GM12878 (cell line): ENCODE data around the gene LEFTY1. TPM values are rescaled to one million over a fixed set of nuclear protein-coding genes. Genes with fewer than 3 reads are reported as not detected.

Experiments used
- ATF7 ChIP-seq: fragments of 450-650 bp; IDR thresholded peaks from 2 replicates; pipeline ENCODE4 v1.6.1; 2016; ENCODE audit warnings: low read depth, mild to moderate bottlenecking
- CBFB ChIP-seq: IDR thresholded peaks from 2 replicates; pipeline ENCODE4 v1.6.1; 2016; ENCODE audit warnings: antibody characterized with exemption, low read depth
- CREM ChIP-seq: IDR thresholded peaks from 2 replicates; pipeline ENCODE4 v1.6.1; 2014; ENCODE audit warnings: antibody characterized with exemption, low read depth
- DPF2 ChIP-seq: fragments of 450-650 bp; IDR thresholded peaks from 2 replicates; pipeline ENCODE4 v1.6.1; 2017; ENCODE audit warnings: mild to moderate bottlenecking
- EED ChIP-seq: sonication (generic); IDR thresholded peaks from 2 replicates; pipeline ENCODE4 v1.6.1; 2016; ENCODE audit warnings: antibody characterized with exemption, low read depth
- EP300 ChIP-seq, 2 experiments: fragments of 150-350 bp in 1 of 2; IDR thresholded peaks; 2 replicates each; pipeline ENCODE4 v1.6.1; 2011 to 2012; ENCODE audit warnings: low read depth in 2 of 2, low read length in 2 of 2, borderline replicate concordance in 1 of 2, improper control_type of control experiment in 1 of 2, inconsistent platforms in 1 of 2; ENCODE audit not compliant: control insufficient read depth in 1 of 2
- HCFC1 ChIP-seq: fragments of 150-350 bp; IDR thresholded peaks from 2 replicates; pipeline ENCODE4 v1.6.1; 2014; ENCODE audit warnings: low read length
- HDAC2 ChIP-seq: fragments of 200-600 bp; sonication (generic); IDR thresholded peaks from 2 replicates; pipeline ENCODE4 v1.6.1; 2017
- HDAC6 ChIP-seq: fragments of 200-600 bp; sonication (generic); IDR thresholded peaks from one replicate; pipeline ENCODE4 v1.8.0; 2017; ENCODE audit warnings: antibody characterized with exemption; ENCODE audit not compliant: unreplicated experiment
- KLF5 ChIP-seq: fragments of 450-650 bp; IDR thresholded peaks from 2 replicates; pipeline ENCODE4 v1.6.1; 2014; ENCODE audit warnings: mild to moderate bottlenecking; ENCODE audit not compliant: partially characterized antibody
- MTA3 ChIP-seq: IDR thresholded peaks from 2 replicates; pipeline ENCODE4 v1.6.1; 2012; ENCODE audit warnings: low read length, inconsistent platforms, borderline replicate concordance
- NFIC ChIP-seq: IDR thresholded peaks from 2 replicates; pipeline ENCODE4 v1.6.1; 2012; ENCODE audit warnings: low read depth, mild to moderate bottlenecking, inconsistent platforms, low read length, moderate library complexity
- NFYB ChIP-seq: IDR thresholded peaks from 2 replicates; pipeline ENCODE4 v1.6.1; 2011; ENCODE audit warnings: low read depth, mild to moderate bottlenecking, low read length, improper control_type of control experiment, moderate library complexity; ENCODE audit not compliant: insufficient read depth
- PAX8 ChIP-seq: fragments of 450-650 bp; IDR thresholded peaks from 2 replicates; pipeline ENCODE4 v1.6.1; 2017; ENCODE audit warnings: mild to moderate bottlenecking, moderate library complexity
- POLR2AphosphoS2 ChIP-seq: IDR thresholded peaks from 2 replicates; pipeline ENCODE4 v1.6.1; 2011; ENCODE audit warnings: low read depth, mild to moderate bottlenecking, low read length, improper control_type of control experiment, moderate library complexity
- SIN3A ChIP-seq: IDR thresholded peaks from 2 replicates; pipeline ENCODE4 v1.6.1; 2012; ENCODE audit warnings: low read depth, low read length, improper control_type of control experiment
- SIX5 ChIP-seq: IDR thresholded peaks from 2 replicates; pipeline ENCODE4 v1.6.1; 2011; ENCODE audit warnings: mild to moderate bottlenecking, low read depth, low read length, moderate library complexity; ENCODE audit not compliant: severe bottlenecking
- SMARCA5 ChIP-seq: fragments of 450-650 bp; IDR thresholded peaks from 2 replicates; pipeline ENCODE4 v1.6.1; 2017; ENCODE audit warnings: mild to moderate bottlenecking
- polyA plus RNA-seq, 11 experiments: library from polyadenylated mRNA; depleted of rRNA in 4 of 11; unstranded in 6 of 11; stranded (reverse) in 5 of 11; fragments of >200 nt; fragmentation: Nextera tagmentation in 4 of 11; fragmentation: Illumina TruSeq in 1 of 11; extraction: Ambion mirVana in 4 of 11; extraction: Trizol in 1 of 11; gene quantifications; 1 replicate in 1 of 11; 2 replicates in 10 of 11; pipeline versions ENCODE4 v1.2.1 to v1.2.3, GENCODE V29; 2011 to 2016; ENCODE audit warnings: inconsistent platforms in 2 of 11, missing spikeins in 2 of 11, low read depth in 1 of 11
- total RNA-seq, 4 experiments: library from RNA; depleted of rRNA in 3 of 4; stranded (reverse); fragments of >200 nt in 3 of 4; fragmentation: Illumina TruSeq in 1 of 4; extraction: Trizol in 1 of 4; gene quantifications; 2 replicates each; pipeline versions ENCODE4 v1.2.1 to v1.2.3, GENCODE V29; 2013 to 2021
- TF ChIP-seq, protein P1 (sequence below): fragments of 450-650 bp; IDR thresholded peaks from 2 replicates; pipeline ENCODE4 v1.6.1; 2017; ENCODE audit warnings: mild to moderate bottlenecking, low read depth, inconsistent platforms; ENCODE audit not compliant: poor library complexity, severe bottlenecking
- TF ChIP-seq, protein P2 (sequence below): IDR thresholded peaks from 2 replicates; pipeline ENCODE4 v1.6.1; 2012; ENCODE audit warnings: improper control_type of control experiment, low read depth, low read length; ENCODE audit not compliant: insufficient replicate concordance

The LEFTY1 gene
- total and polyA plus RNA-seq, 10 of the 15 experiments (the other 5 are each of a cell fraction or from before 2014, with no cell fraction given), result 0.06 TPM; not detected in 8

GRCh38 chr1:225848030-225848955 is 40.7 kb downstream of the LEFTY1 start (continued):
- TF ChIP-seq POLR2AphosphoS2 (no peak), SIX5 (no peak), EED (peak; percentile 2; the same call in 1 of the 2 replicates), SIN3A (no peak), NFIC (no peak), MTA3 (no peak), SMARCA5 (0 out of 2 replicates have a peak, but pooled peaks have one; percentile 20), KLF5 (no peak), DPF2 (0 out of 2 replicates have a peak, but pooled peaks have one; percentile 57), NFYB (no peak), EP300 (IDR thresholded peaks at IDR 0.05; ENCODE audit: borderline replicate concordance in 1 of 2, control insufficient read depth in 1 of 2, low read depth in 2 of 2, low read length in 2 of 2) (peak in 1 of 2 experiments; percentile 54; a peak in 1 of 4 replicates), PAX8 (no peak), CBFB (no peak), CREM (peak; percentile 15; the same call in 1 of the 2 replicates), HDAC2 (no peak), HCFC1 (no peak), HDAC6 (no peak), ATF7 (no peak)
- TF ChIP-seq, protein P1, sequence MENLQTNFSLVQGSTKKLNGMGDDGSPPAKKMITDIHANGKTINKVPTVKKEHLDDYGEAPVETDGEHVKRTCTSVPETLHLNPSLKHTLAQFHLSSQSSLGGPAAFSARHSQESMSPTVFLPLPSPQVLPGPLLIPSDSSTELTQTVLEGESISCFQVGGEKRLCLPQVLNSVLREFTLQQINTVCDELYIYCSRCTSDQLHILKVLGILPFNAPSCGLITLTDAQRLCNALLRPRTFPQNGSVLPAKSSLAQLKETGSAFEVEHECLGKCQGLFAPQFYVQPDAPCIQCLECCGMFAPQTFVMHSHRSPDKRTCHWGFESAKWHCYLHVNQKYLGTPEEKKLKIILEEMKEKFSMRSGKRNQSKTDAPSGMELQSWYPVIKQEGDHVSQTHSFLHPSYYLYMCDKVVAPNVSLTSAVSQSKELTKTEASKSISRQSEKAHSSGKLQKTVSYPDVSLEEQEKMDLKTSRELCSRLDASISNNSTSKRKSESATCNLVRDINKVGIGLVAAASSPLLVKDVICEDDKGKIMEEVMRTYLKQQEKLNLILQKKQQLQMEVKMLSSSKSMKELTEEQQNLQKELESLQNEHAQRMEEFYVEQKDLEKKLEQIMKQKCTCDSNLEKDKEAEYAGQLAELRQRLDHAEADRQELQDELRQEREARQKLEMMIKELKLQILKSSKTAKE, result no peak
- TF ChIP-seq, protein P2, sequence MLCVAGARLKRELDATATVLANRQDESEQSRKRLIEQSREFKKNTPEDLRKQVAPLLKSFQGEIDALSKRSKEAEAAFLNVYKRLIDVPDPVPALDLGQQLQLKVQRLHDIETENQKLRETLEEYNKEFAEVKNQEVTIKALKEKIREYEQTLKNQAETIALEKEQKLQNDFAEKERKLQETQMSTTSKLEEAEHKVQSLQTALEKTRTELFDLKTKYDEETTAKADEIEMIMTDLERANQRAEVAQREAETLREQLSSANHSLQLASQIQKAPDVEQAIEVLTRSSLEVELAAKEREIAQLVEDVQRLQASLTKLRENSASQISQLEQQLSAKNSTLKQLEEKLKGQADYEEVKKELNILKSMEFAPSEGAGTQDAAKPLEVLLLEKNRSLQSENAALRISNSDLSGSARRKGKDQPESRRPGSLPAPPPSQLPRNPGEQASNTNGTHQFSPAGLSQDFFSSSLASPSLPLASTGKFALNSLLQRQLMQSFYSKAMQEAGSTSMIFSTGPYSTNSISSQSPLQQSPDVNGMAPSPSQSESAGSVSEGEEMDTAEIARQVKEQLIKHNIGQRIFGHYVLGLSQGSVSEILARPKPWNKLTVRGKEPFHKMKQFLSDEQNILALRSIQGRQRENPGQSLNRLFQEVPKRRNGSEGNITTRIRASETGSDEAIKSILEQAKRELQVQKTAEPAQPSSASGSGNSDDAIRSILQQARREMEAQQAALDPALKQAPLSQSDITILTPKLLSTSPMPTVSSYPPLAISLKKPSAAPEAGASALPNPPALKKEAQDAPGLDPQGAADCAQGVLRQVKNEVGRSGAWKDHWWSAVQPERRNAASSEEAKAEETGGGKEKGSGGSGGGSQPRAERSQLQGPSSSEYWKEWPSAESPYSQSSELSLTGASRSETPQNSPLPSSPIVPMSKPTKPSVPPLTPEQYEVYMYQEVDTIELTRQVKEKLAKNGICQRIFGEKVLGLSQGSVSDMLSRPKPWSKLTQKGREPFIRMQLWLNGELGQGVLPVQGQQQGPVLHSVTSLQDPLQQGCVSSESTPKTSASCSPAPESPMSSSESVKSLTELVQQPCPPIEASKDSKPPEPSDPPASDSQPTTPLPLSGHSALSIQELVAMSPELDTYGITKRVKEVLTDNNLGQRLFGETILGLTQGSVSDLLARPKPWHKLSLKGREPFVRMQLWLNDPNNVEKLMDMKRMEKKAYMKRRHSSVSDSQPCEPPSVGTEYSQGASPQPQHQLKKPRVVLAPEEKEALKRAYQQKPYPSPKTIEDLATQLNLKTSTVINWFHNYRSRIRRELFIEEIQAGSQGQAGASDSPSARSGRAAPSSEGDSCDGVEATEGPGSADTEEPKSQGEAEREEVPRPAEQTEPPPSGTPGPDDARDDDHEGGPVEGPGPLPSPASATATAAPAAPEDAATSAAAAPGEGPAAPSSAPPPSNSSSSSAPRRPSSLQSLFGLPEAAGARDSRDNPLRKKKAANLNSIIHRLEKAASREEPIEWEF, result no peak
